HepG2 (cell line): Measurements from ENCODE around the gene ONECUT1. TPM values are rescaled to one million over a fixed set of nuclear protein-coding genes. Genes with fewer than 3 reads are reported as not detected.

Experiments used
- ASH2L ChIP-seq: fragments of 300-600, 200-600 bp; sonication (generic); IDR thresholded peaks from 2 replicates; pipeline ENCODE4 v1.7.0; 2017; ENCODE audit warnings: low read depth, mild to moderate bottlenecking, moderate library complexity, mixed read lengths, low read length; ENCODE audit not compliant: insufficient read length
- CAMTA2 ChIP-seq: sonication (generic); formaldehyde crosslinking; IDR thresholded peaks from 2 replicates; pipeline ENCODE4 v1.4.0; 2020; ENCODE audit warnings: mild to moderate bottlenecking, missing genetic modification reagents, borderline replicate concordance
- CTCF ChIP-seq: sonication (generic); formaldehyde crosslinking; IDR thresholded peaks from 2 replicates; pipeline ENCODE4 v1.5.0; 2020; ENCODE audit warnings: mild to moderate bottlenecking, missing genetic modification reagents, moderate library complexity
- FOXP1 ChIP-seq, 2 experiments: fragments of 450-650 bp in 1 of 2; IDR thresholded peaks; 2 replicates each; pipeline ENCODE4 v1.6.1; 2017 to 2018; ENCODE audit warnings: antibody characterized with exemption in 1 of 2
- HDAC1 ChIP-seq: sonication (generic); formaldehyde crosslinking; IDR thresholded peaks from 2 replicates; pipeline ENCODE4 v1.5.1; 2020; ENCODE audit warnings: mild to moderate bottlenecking, missing genetic modification reagents
- HNF4G ChIP-seq, 2 experiments: sonication (generic) in 1 of 2; formaldehyde crosslinking in 1 of 2; IDR thresholded peaks; 2 replicates each; pipeline versions ENCODE4 v1.4.0 to v1.6.1; 2011 to 2020; ENCODE audit warnings: borderline replicate concordance in 2 of 2, low read depth in 2 of 2, mild to moderate bottlenecking in 2 of 2, low read length in 1 of 2, missing genetic modification reagents in 1 of 2, moderate library complexity in 1 of 2
- NONO ChIP-seq, 2 experiments: fragments of 450-650 bp in 1 of 2; sonication (generic) in 1 of 2; formaldehyde crosslinking in 1 of 2; IDR thresholded peaks in 1 of 2; conservative IDR thresholded peaks in 1 of 2; 2 replicates each; pipeline versions ENCODE4 v1.6.1 to v1.8.0; 2017 to 2022; ENCODE audit warnings: mild to moderate bottlenecking in 1 of 2, missing genetic modification reagents in 1 of 2, moderate library complexity in 1 of 2
- RARA ChIP-seq: IDR thresholded peaks from 2 replicates; pipeline ENCODE4 v1.6.1; 2016; ENCODE audit warnings: missing genetic modification reagents, missing compliant biosample characterization
- TBX2 ChIP-seq: sonication (generic); formaldehyde crosslinking; IDR thresholded peaks from 2 replicates; pipeline ENCODE4 v1.5.0; 2020; ENCODE audit warnings: missing genetic modification reagents, mild to moderate bottlenecking, borderline replicate concordance
- ZNF143 ChIP-seq: sonication (generic); formaldehyde crosslinking; IDR thresholded peaks from 2 replicates; pipeline ENCODE4 v1.4.0; 2020; ENCODE audit warnings: missing genetic modification reagents
- ZNF274 ChIP-seq: sonication (generic); formaldehyde crosslinking; IDR thresholded peaks from 2 replicates; pipeline ENCODE4 v1.5.1; 2020; ENCODE audit warnings: mild to moderate bottlenecking, missing genetic modification reagents
- ZSCAN22 ChIP-seq: sonication (generic); formaldehyde crosslinking; IDR thresholded peaks from 2 replicates; pipeline ENCODE4 v1.4.0; 2020; ENCODE audit warnings: mild to moderate bottlenecking, missing genetic modification reagents
- polyA plus RNA-seq, 8 experiments: library from polyadenylated mRNA; depleted of rRNA in 3 of 8; stranded (reverse) in 7 of 8; unstranded in 1 of 8; fragments of >200 nt; fragmentation: Illumina TruSeq in 4 of 8; extraction: Trizol in 4 of 8; gene quantifications; 2 replicates each; pipeline versions ENCODE4 v1.2.1 to v1.2.3, GENCODE V29; 2011 to 2016; ENCODE audit warnings: low read depth in 4 of 8, missing spikeins in 1 of 8, mixed read lengths in 1 of 8; ENCODE audit not compliant: insufficient read depth in 1 of 8
- total RNA-seq, 5 experiments: library from RNA; depleted of rRNA; stranded (reverse); fragments of >200 nt; fragmentation: Illumina TruSeq; extraction: Trizol; gene quantifications; 2 replicates each; pipeline ENCODE4 v1.2.3, GENCODE V29; 2016; ENCODE audit warnings: low read depth in 1 of 5
- TF ChIP-seq, protein P1 (sequence below): sonication (generic); formaldehyde crosslinking; IDR thresholded peaks from 2 replicates; pipeline ENCODE4 v1.5.0; 2020; ENCODE audit warnings: mild to moderate bottlenecking, missing genetic modification reagents
- TF ChIP-seq, protein P2 (sequence below): sonication (generic); formaldehyde crosslinking; IDR thresholded peaks from 2 replicates; pipeline ENCODE4 v1.4.0; 2020; ENCODE audit warnings: missing genetic modification reagents, borderline replicate concordance
- TF ChIP-seq, protein P3 (sequence below): sonication (generic); formaldehyde crosslinking; IDR thresholded peaks from 2 replicates; pipeline ENCODE4 v1.4.0; 2020; ENCODE audit warnings: missing genetic modification reagents
- TF ChIP-seq, protein P4 (sequence below): sonication (generic); formaldehyde crosslinking; IDR thresholded peaks from 2 replicates; pipeline ENCODE4 v1.4.0; 2020; ENCODE audit warnings: missing genetic modification reagents, mild to moderate bottlenecking, borderline replicate concordance

Gene ONECUT1
- total and polyA plus RNA-seq, 2 of the 13 experiments (the other 11 are each of a cell fraction or from before 2014, with no cell fraction given), result 3.5 to 9.1 TPM

GRCh38 chr15:52780172-52780980, 9.8 kb downstream of the ONECUT1 start (continued):
- TF ChIP-seq CAMTA2, result no peak
- no peak for TF ChIP-seq ZNF143 (CRISPR knock-in tag)
- TF ChIP-seq, protein P1, sequence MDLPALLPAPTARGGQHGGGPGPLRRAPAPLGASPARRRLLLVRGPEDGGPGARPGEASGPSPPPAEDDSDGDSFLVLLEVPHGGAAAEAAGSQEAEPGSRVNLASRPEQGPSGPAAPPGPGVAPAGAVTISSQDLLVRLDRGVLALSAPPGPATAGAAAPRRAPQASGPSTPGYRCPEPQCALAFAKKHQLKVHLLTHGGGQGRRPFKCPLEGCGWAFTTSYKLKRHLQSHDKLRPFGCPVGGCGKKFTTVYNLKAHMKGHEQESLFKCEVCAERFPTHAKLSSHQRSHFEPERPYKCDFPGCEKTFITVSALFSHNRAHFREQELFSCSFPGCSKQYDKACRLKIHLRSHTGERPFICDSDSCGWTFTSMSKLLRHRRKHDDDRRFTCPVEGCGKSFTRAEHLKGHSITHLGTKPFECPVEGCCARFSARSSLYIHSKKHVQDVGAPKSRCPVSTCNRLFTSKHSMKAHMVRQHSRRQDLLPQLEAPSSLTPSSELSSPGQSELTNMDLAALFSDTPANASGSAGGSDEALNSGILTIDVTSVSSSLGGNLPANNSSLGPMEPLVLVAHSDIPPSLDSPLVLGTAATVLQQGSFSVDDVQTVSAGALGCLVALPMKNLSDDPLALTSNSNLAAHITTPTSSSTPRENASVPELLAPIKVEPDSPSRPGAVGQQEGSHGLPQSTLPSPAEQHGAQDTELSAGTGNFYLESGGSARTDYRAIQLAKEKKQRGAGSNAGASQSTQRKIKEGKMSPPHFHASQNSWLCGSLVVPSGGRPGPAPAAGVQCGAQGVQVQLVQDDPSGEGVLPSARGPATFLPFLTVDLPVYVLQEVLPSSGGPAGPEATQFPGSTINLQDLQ (CRISPR knock-in tag), result no peak
- peak; percentile 86 for TF ChIP-seq CTCF
- TF ChIP-seq, protein P2, sequence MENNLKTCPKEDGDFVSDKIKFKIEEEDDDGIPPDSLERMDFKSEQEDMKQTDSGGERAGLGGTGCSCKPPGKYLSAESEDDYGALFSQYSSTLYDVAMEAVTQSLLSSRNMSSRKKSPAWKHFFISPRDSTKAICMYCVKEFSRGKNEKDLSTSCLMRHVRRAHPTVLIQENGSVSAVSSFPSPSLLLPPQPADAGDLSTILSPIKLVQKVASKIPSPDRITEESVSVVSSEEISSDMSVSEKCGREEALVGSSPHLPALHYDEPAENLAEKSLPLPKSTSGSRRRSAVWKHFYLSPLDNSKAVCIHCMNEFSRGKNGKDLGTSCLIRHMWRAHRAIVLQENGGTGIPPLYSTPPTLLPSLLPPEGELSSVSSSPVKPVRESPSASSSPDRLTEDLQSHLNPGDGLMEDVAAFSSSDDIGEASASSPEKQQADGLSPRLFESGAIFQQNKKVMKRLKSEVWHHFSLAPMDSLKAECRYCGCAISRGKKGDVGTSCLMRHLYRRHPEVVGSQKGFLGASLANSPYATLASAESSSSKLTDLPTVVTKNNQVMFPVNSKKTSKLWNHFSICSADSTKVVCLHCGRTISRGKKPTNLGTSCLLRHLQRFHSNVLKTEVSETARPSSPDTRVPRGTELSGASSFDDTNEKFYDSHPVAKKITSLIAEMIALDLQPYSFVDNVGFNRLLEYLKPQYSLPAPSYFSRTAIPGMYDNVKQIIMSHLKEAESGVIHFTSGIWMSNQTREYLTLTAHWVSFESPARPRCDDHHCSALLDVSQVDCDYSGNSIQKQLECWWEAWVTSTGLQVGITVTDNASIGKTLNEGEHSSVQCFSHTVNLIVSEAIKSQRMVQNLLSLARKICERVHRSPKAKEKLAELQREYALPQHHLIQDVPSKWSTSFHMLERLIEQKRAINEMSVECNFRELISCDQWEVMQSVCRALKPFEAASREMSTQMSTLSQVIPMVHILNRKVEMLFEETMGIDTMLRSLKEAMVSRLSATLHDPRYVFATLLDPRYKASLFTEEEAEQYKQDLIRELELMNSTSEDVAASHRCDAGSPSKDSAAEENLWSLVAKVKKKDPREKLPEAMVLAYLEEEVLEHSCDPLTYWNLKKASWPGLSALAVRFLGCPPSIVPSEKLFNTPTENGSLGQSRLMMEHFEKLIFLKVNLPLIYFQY (CRISPR knock-in tag), result no peak
- TF ChIP-seq, protein P3, sequence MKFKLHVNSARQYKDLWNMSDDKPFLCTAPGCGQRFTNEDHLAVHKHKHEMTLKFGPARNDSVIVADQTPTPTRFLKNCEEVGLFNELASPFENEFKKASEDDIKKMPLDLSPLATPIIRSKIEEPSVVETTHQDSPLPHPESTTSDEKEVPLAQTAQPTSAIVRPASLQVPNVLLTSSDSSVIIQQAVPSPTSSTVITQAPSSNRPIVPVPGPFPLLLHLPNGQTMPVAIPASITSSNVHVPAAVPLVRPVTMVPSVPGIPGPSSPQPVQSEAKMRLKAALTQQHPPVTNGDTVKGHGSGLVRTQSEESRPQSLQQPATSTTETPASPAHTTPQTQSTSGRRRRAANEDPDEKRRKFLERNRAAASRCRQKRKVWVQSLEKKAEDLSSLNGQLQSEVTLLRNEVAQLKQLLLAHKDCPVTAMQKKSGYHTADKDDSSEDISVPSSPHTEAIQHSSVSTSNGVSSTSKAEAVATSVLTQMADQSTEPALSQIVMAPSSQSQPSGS (CRISPR knock-in tag), result no peak
- TF ChIP-seq ASH2L, result no peak
- no peak for TF ChIP-seq FOXP1 (IDR thresholded peaks at IDR 0.05)
- peak; percentile 72 for TF ChIP-seq FOXP1 (CRISPR knock-in tag; IDR thresholded peaks at IDR 0.05)
- no peak for TF ChIP-seq HNF4G (IDR thresholded peaks at IDR 0.05; ENCODE audit: borderline replicate concordance, low read depth, low read length)
- TF ChIP-seq HNF4G (CRISPR knock-in tag; IDR thresholded peaks at IDR 0.05; ENCODE audit: borderline replicate concordance, low read depth), result no peak
- no peak for TF ChIP-seq ZSCAN22 (CRISPR knock-in tag)
- TF ChIP-seq ZNF274 (CRISPR knock-in tag), result no peak
- TF ChIP-seq TBX2, result no peak
- no peak for TF ChIP-seq NONO (IDR thresholded peaks at IDR 0.05)
- no peak for TF ChIP-seq NONO (CRISPR knock-in tag; conservative IDR thresholded peaks at IDR 0.05)
- TF ChIP-seq, protein P4, sequence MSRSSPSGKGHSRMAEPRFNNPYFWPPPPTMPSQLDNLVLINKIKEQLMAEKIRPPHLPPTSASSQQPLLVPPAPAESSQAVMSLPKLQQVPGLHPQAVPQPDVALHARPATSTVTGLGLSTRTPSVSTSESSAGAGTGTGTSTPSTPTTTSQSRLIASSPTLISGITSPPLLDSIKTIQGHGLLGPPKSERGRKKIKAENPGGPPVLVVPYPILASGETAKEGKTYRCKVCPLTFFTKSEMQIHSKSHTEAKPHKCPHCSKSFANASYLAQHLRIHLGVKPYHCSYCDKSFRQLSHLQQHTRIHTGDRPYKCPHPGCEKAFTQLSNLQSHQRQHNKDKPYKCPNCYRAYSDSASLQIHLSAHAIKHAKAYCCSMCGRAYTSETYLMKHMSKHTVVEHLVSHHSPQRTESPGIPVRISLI (CRISPR knock-in tag), result no peak
- TF ChIP-seq HDAC1, result no peak
- no peak for TF ChIP-seq RARA (CRISPR knock-in tag)
